Peyer's patch (tissue), 4 donors: ENCODE data around the gene ETV4.

Source experiments
- POLR2A ChIP-seq, 2 donors: fragments of 450-650 bp; IDR thresholded peaks; one replicate each; pipeline ENCODE4 v1.5.1; 2017; ENCODE audit warnings: antibody characterized with exemption in 2 of 2, mild to moderate bottlenecking in 2 of 2, moderate library complexity in 2 of 2
- TF ChIP-seq, protein P1 (sequence below), 6 experiments: fragments of 450-650 bp in 4 of 6; fragments of 200-600 bp in 2 of 6; sonication (generic) in 1 of 6; IDR thresholded peaks; one replicate each; pipeline ENCODE4 v1.5.1; 2017 to 2019; ENCODE audit warnings: antibody characterized with exemption in 6 of 6, mild to moderate bottlenecking in 3 of 6, moderate library complexity in 1 of 6

DNA sequence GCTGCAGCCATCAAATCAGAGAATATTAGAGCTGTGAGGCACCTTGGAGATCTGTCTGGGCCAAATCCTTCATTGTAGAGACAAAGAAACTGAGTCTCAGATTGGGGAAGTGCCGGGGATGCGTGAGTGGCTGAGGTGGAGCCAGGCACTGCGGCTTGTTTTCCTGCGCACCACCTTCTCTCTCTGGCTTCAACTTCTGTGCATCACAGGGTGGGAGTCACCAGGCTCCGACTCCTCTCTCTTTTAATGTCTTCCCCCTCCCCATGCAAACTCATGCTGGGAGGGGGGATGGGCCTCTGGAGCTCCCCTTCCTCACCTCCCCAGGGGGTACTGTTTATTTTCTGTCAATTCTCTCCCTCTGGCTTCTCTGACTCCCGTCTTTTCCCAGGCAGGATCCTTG, 8.7 kb upstream of the ETV4 start:
- no peak for TF ChIP-seq POLR2A (IDR thresholded peaks at IDR 0.05)
- TF ChIP-seq, protein P1, sequence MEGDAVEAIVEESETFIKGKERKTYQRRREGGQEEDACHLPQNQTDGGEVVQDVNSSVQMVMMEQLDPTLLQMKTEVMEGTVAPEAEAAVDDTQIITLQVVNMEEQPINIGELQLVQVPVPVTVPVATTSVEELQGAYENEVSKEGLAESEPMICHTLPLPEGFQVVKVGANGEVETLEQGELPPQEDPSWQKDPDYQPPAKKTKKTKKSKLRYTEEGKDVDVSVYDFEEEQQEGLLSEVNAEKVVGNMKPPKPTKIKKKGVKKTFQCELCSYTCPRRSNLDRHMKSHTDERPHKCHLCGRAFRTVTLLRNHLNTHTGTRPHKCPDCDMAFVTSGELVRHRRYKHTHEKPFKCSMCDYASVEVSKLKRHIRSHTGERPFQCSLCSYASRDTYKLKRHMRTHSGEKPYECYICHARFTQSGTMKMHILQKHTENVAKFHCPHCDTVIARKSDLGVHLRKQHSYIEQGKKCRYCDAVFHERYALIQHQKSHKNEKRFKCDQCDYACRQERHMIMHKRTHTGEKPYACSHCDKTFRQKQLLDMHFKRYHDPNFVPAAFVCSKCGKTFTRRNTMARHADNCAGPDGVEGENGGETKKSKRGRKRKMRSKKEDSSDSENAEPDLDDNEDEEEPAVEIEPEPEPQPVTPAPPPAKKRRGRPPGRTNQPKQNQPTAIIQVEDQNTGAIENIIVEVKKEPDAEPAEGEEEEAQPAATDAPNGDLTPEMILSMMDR (IDR thresholded peaks at IDR 0.05), result no peak
